K562 (cell line): ENCODE measurements around the gene WASF1. TPM values are rescaled to one million over a fixed set of nuclear protein-coding genes. Genes with fewer than 3 reads are reported as not detected.

Experiments used
- ATAC-seq: fragments of 200-7000 bp; cut with Tn5 transposase; 3 replicates; pipeline ENCODE4 v1.9.1; 2020; ENCODE audit warnings: moderate library complexity
- BruUV-seq: library from RNA; stranded (reverse); fragments of 400-500 nt; replicated peaks from 2 replicates; lab custom pipeline; 2021; lab: Mats Ljungman, UMichigan
- CTCF ChIA-PET: fragments of 300-600 bp; formaldehyde crosslinking; extraction: SDS; loops from one replicate; lab custom pipeline; 2021; ENCODE audit warnings: low intra/inter-chr PET ratio; lab: Yijun Ruan, JAX
- POLR2A ChIA-PET: fragments of 300-600, 350-650 bp; sonication (Branson Sonifier 250); formaldehyde crosslinking; extraction: SDS; loops from one replicate; lab custom pipeline; 2021; ENCODE audit warnings: antibody characterized with exemption, inconsistent platforms; lab: Yijun Ruan, JAX
- DNase-seq, 4 experiments: peaks; one replicate each; pipeline versions ENCODE4 v3.0.0 to v3.0.0-alpha.2; 2011 to 2018; ENCODE audit warnings: low spot score in 3 of 4, mixed read lengths in 3 of 4; ENCODE audit errors: extremely low read depth in 1 of 4
- FAIRE-seq: peaks from 2 replicates; lab custom pipeline; 2011; peaks lifted over from hg19 to GRCh38; lab: Jason Lieb, UNC
- H2AFZ ChIP-seq: 2 replicates; pipeline ENCODE4 v1.6.0; 2011; ENCODE audit warnings: low read depth, low read length, control low read depth, inconsistent platforms
- H3K27ac ChIP-seq: fragments of 200-600 bp; 3 replicates; pipeline ENCODE4 v1.8.0; 2011; ENCODE audit warnings: low read depth, mild to moderate bottlenecking, control low read depth, inconsistent platforms, low read length, moderate library complexity, mixed read lengths; ENCODE audit errors: extremely low read depth
- H3K27me3 ChIP-seq, 2 experiments: fragments of 300-600 bp in 1 of 2; 2 replicates in 1 of 2; 3 replicates in 1 of 2; pipeline versions ENCODE4 v1.6.0 to v1.8.0; 2011; ENCODE audit warnings: inconsistent platforms in 2 of 2, low read length in 2 of 2, mild to moderate bottlenecking in 1 of 2, mixed read lengths in 1 of 2, moderate library complexity in 1 of 2; ENCODE audit not compliant: control insufficient read depth in 2 of 2, insufficient read depth in 2 of 2
- H3K36me3 ChIP-seq: fragments of 300-600 bp; 3 replicates; pipeline ENCODE4 v1.8.0; 2011; ENCODE audit warnings: mild to moderate bottlenecking, low read length, inconsistent platforms; ENCODE audit not compliant: control insufficient read depth, insufficient read depth
- H3K4me1 ChIP-seq, 2 experiments: fragments of 200-600 bp in 1 of 2; replicated peaks in 1 of 2; 2 replicates in 1 of 2; 3 replicates in 1 of 2; pipeline versions ENCODE4 v1.5.1 to v1.8.0; 2011; ENCODE audit warnings: inconsistent platforms in 2 of 2, low read length in 2 of 2, mild to moderate bottlenecking in 1 of 2, mixed read lengths in 1 of 2, moderate library complexity in 1 of 2; ENCODE audit not compliant: control insufficient read depth in 2 of 2, insufficient read depth in 2 of 2
- H3K4me2 ChIP-seq: 2 replicates; pipeline ENCODE4 v1.6.1; 2011; ENCODE audit warnings: low read length, control low read depth, inconsistent platforms, mixed read lengths; ENCODE audit not compliant: insufficient read depth
- H3K4me3 ChIP-seq: fragments of 200-600 bp; sonication (generic), shearing (Covaris generic); 2 replicates; pipeline ENCODE4 v1.5.1; 2016; ENCODE audit warnings: control low read depth, inconsistent platforms
- H3K79me2 ChIP-seq: fragments of 200-600 bp; 3 replicates; pipeline ENCODE4 v1.8.0; 2011; ENCODE audit warnings: low read length, inconsistent platforms; ENCODE audit not compliant: control insufficient read depth, insufficient read depth
- H3K9ac ChIP-seq, 2 experiments: 2 replicates each; pipeline versions ENCODE4 v1.6.0 to v1.6.1; 2011; ENCODE audit warnings: low read depth in 2 of 2, low read length in 2 of 2, control low read depth in 1 of 2, inconsistent platforms in 1 of 2, mild to moderate bottlenecking in 1 of 2, mixed read lengths in 1 of 2; ENCODE audit not compliant: insufficient read depth in 1 of 2
- H3K9me1 ChIP-seq: one replicate; pipeline ENCODE4 v1.6.0; 2011; ENCODE audit warnings: inconsistent platforms, mild to moderate bottlenecking, low read length, moderate library complexity; ENCODE audit not compliant: control insufficient read depth, insufficient read depth
- H3K9me3 ChIP-seq: replicated peaks from 2 replicates; pipeline ENCODE4 v1.5.1; 2011; ENCODE audit warnings: low read depth, low read length, inconsistent platforms; ENCODE audit not compliant: control insufficient read depth, insufficient read depth
- H4K20me1 ChIP-seq: replicated peaks from 2 replicates; pipeline ENCODE4 v1.6.1; 2011; ENCODE audit warnings: low read length, inconsistent platforms, mixed read lengths; ENCODE audit not compliant: control insufficient read depth, insufficient read depth
- ARNT ChIP-seq, 2 experiments: fragments of 450-650 bp; IDR thresholded peaks; 2 replicates each; pipeline ENCODE4 v1.6.1; 2016; ENCODE audit warnings: mild to moderate bottlenecking in 1 of 2
- CBX2 ChIP-seq: fragments of 200-600 bp; sonication (generic); IDR thresholded peaks from one replicate; pipeline ENCODE4 v1.6.1; 2012; ENCODE audit warnings: mild to moderate bottlenecking, low read length, inconsistent platforms; ENCODE audit not compliant: insufficient read depth, poor library complexity, severe bottlenecking
- CHD4 ChIP-seq: fragments of 200-600 bp; sonication (generic); IDR thresholded peaks from 3 replicates; pipeline ENCODE4 v1.6.1; 2012; ENCODE audit warnings: low read depth, mild to moderate bottlenecking, mixed read lengths, low read length, inconsistent platforms; ENCODE audit not compliant: insufficient read depth, insufficient replicate concordance, poor library complexity, severe bottlenecking
- CREB5 ChIP-seq: fragments of 250-450 bp; sonication (Bioruptor Pico); IDR thresholded peaks from 2 replicates; pipeline ENCODE4 v1.5.0; 2020; ENCODE audit warnings: mild to moderate bottlenecking
- HMBOX1 ChIP-seq: sonication (generic); IDR thresholded peaks from 2 replicates; pipeline ENCODE4 v1.6.1; 2016
- HMG20B ChIP-seq: fragments of 250-450 bp; sonication (Bioruptor Pico); IDR thresholded peaks from 2 replicates; pipeline ENCODE4 v1.5.0; 2021; ENCODE audit warnings: mild to moderate bottlenecking
- MYBL2 ChIP-seq, 2 experiments: fragments of 450-650 bp in 1 of 2; sonication (generic) in 1 of 2; formaldehyde crosslinking in 1 of 2; IDR thresholded peaks; 2 replicates each; pipeline versions ENCODE4 v1.6.1 to v1.8.1; 2017 to 2022; ENCODE audit warnings: borderline replicate concordance in 1 of 2, inconsistent platforms in 1 of 2, low read depth in 1 of 2, mild to moderate bottlenecking in 1 of 2, missing genetic modification reagents in 1 of 2, moderate library complexity in 1 of 2
- NFATC3 ChIP-seq: fragments of 450-650 bp; IDR thresholded peaks from 2 replicates; pipeline ENCODE4 v1.6.1; 2017; ENCODE audit warnings: mild to moderate bottlenecking
- PCBP2 ChIP-seq: fragments of 200-400 bp; formaldehyde crosslinking; IDR thresholded peaks from 2 replicates; pipeline ENCODE4 v1.6.1; 2018; ENCODE audit warnings: low read length, low read depth, mild to moderate bottlenecking, moderate library complexity; ENCODE audit not compliant: poor library complexity, severe bottlenecking
- POLR2AphosphoS2 ChIP-seq: IDR thresholded peaks from 2 replicates; pipeline ENCODE4 v1.6.1; 2012; ENCODE audit warnings: low read length, improper control_type of control experiment
- RUNX1 ChIP-seq: sonication (generic); IDR thresholded peaks from 2 replicates; pipeline ENCODE4 v1.6.1; 2016; ENCODE audit warnings: antibody characterized with exemption, low read depth
- STAT6 ChIP-seq: sonication (generic); formaldehyde crosslinking; IDR thresholded peaks from 2 replicates; pipeline ENCODE4 v1.8.1; 2023; ENCODE audit warnings: mild to moderate bottlenecking, missing genetic modification reagents
- TCF3 ChIP-seq: sonication (generic); formaldehyde crosslinking; IDR thresholded peaks from 2 replicates; pipeline ENCODE4 v1.4.0; 2020; ENCODE audit warnings: mild to moderate bottlenecking, missing genetic modification reagents
- THRB ChIP-seq: fragments of 450-650 bp; formaldehyde crosslinking; conservative IDR thresholded peaks from 2 replicates; pipeline ENCODE4 v1.4.0; 2022; ENCODE audit warnings: mild to moderate bottlenecking, missing genetic modification characterization
- ZNF282 ChIP-seq: sonication (generic); formaldehyde crosslinking; IDR thresholded peaks from 2 replicates; pipeline ENCODE4 v1.8.1; 2023; ENCODE audit warnings: missing genetic modification reagents
- ZNF77 ChIP-seq: fragments of 250-450 bp; sonication (Bioruptor Pico); IDR thresholded peaks from 2 replicates; pipeline ENCODE4 v1.5.0; 2020
- WGBS: fragments of 100-300 bp; shearing (Covaris generic); methylation state at CpG from one replicate; pipeline ENCODE4 v1.1.6; 2016; ENCODE audit warnings: low coverage, mixed read lengths; ENCODE audit not compliant: insufficient coverage; ENCODE audit errors: missing lambda C conversion rate; 5-methylcytosine and 5-hydroxymethylcytosine counted together
- in situ Hi-C: fragments of 300-500 bp; cut with MboI; formaldehyde crosslinking; loops from 4 replicates; pipeline ENCODE4 v1.15.0; 2018; ENCODE audit warnings: inconsistent platforms, mixed read lengths
- intact Hi-C: fragments of 100-400 bp; cut with micrococcal nuclease; formaldehyde crosslinking; loops from 2 replicates; pipeline ENCODE4 v1.14.2; 2022
- polyA plus RNA-seq, 8 experiments: library from polyadenylated mRNA; depleted of rRNA in 4 of 8; stranded (reverse) in 5 of 8; unstranded in 3 of 8; fragments of >200 nt; fragmentation: Nextera tagmentation in 2 of 8; fragmentation: Illumina TruSeq in 1 of 8; extraction: Ambion mirVana in 2 of 8; extraction: Trizol in 1 of 8; gene quantifications; 2 replicates each; pipeline versions ENCODE4 v1.2.1 to v1.2.3, GENCODE V29; 2011 to 2014; ENCODE audit warnings: inconsistent platforms in 1 of 8, missing spikeins in 1 of 8
- total RNA-seq, 7 experiments: library from RNA; depleted of rRNA in 6 of 7; stranded (reverse); fragments of >200 nt in 6 of 7; fragmentation: Illumina TruSeq in 2 of 7; extraction: Trizol in 2 of 7; gene quantifications; 2 replicates each; pipeline versions ENCODE4 v1.2.1 to v1.2.3, GENCODE V29; 2011 to 2021; ENCODE audit warnings: low replicate concordance in 1 of 7

WASF1 gene
- total and polyA plus RNA-seq, 9 of the 15 experiments (the other 6 are each of a cell fraction or from before 2014, with no cell fraction given), result 2.1 to 18.2 (median 7.4) TPM

GRCh38 chr6:110097443-110097842 lies 82.0 kb downstream of the WASF1 start (continued):
- no peak for TF ChIP-seq HMBOX1
- TF ChIP-seq STAT6 (CRISPR knock-in tag), result no peak
- TF ChIP-seq ZNF77, result no peak
- TF ChIP-seq POLR2AphosphoS2, result no peak
- TF ChIP-seq TCF3 (CRISPR knock-in tag), result no peak
- no peak for TF ChIP-seq MYBL2 (IDR thresholded peaks at IDR 0.05; ENCODE audit: low read depth)
- no peak for TF ChIP-seq MYBL2 (CRISPR knock-in tag; IDR thresholded peaks at IDR 0.05; ENCODE audit: borderline replicate concordance)
- no peak for TF ChIP-seq HMG20B (CRISPR knock-in tag)
- no peak for TF ChIP-seq ZNF282 (CRISPR knock-in tag)

- Histone ChIP-seq H3K9me1 (no peaks in the 10 kb centered on the region), H4K20me1 (no peaks in the 10 kb centered on the region), H3K27me3 (no peaks in the 10 kb centered on the region; a peak in 1 of 5 replicates), H3K4me1 (no peaks in the 10 kb centered on the region), H3K4me2 (no peak overlapping the region), H3K9ac (no peak overlapping the region), H2AFZ (no peak overlapping the region), H3K79me2 (no peaks in the 10 kb centered on the region), H3K4me3 (no peak overlapping the region), H3K27ac (no peak overlapping the region), H3K9me3 (no peaks in the 10 kb centered on the region), H3K36me3 (no peaks in the 10 kb centered on the region)
- no TSS peak for BruUV-seq
- WGBS, result 50% methylated on average over 1 of the region's 1 CpG
- ChIA-PET CTCF (no interaction called here), POLR2A (no interaction called here)
- ATAC-seq (no peak), FAIRE-seq (no peak), DNase-seq (no peak)
- in situ Hi-C loops, result no loop called here
- intact Hi-C loops, result no loop called here
- no peak for TF ChIP-seq CHD4
- no peak for TF ChIP-seq THRB
- no peak for TF ChIP-seq RUNX1
- no peak for TF ChIP-seq CREB5 (CRISPR knock-in tag)
- TF ChIP-seq ARNT (IDR thresholded peaks at IDR 0.05), result no peak
- no peak for TF ChIP-seq NFATC3
- TF ChIP-seq CBX2, result no peak
- no peak for TF ChIP-seq PCBP2
Measured at GRCh38 chr6:110095935-110096334, 83.5 kb downstream of the WASF1 start.
